Measurements from ENCODE around the gene HRC.

The HRC gene

GRCh38 chr19:49160450-49161189 is 5.4 kb upstream of the HRC start:
- no peak overlapping the region for H3K4me3 ChIP-seq (ENCODE audit: low read depth, low read length)

DNA sequence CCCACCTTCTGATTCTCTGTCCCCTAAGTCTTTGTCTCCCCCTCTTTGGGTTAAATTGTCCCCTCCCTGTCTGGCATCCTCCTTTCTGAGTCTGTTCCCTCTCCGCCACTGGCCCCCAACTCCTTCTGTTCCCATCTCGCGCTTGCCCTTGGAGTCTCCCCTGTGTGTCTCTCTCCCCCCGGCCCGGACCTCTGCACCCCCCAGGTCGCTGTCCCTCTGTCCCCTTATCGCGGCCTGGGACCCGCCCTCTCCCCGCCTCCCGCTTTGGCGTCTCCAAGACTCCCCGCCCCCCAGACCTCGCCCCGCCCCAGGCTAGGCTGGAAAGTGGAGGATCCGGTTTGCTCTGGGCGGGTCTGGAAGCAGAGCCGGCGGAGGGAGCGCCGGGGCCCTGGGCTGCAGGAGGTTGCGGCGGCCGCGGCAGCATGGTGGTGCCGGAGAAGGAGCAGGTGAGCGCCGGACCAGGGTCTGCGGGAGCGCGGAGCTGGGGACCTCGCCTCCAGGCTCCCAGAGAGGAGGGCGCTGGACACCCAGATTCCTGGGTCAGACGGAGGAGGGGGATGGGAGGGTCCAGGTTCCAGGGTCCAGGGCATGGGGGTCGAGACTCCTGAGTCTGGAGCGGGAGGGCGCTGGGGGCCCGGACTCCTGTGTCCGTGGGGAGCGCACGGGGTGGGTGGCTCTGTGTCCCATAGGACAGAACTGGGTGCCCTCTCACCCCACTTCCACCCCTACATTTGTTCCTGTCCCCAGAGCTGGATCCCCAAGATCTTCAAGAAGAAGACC is 2.4 kb upstream of the HRC start, which contains the start of gene TRPM4:
TRPM4 (plus strand) TSS at position 348 of the 780 bp plus-strand sequence; CDS start at position 423, 75 bp downstream.
- peak within 1 kb of the TSS; percentile 66 for H3K4me3 ChIP-seq (ENCODE audit: low read depth, low read length)

GRCh38 chr19:49155820-49156346 is 687 bp upstream of the HRC start:
- no peak overlapping the region for H3K4me3 ChIP-seq (ENCODE audit: low read depth, low read length)

DNA sequence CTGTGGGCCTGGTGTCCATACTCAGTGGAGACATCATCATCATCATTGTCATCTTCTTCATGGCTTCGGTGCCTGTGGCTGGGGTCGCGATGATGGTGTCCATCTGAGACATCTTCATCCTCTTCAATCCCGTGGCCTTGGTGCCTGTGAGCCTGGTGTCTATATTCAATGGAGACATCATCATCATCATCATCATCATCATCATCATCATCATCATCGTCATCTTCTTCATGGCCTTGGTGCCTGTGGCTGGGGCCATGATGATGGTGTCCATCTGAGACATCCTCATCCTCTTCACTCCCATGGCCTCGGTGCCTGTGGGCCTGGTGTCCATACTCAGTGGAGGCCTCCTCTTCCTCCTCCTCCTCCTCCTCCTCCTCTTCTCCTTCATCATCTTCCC is 917 bp downstream of the HRC start:
- H3K4me3 ChIP-seq (ENCODE audit: low read depth, low read length), result no peak overlapping the region

GRCh38 chr19:49153167-49153809 is 1.9 kb downstream of the HRC start:
- H3K4me3 ChIP-seq (ENCODE audit: low read depth, low read length), result no peak overlapping the region

GRCh38 chr19:49152119-49152550 is 3.1 kb downstream of the HRC start:
- no peak overlapping the region for H3K4me3 ChIP-seq (ENCODE audit: low read depth, low read length)

GRCh38 chr19:49151267-49152118 is 3.7 kb downstream of the HRC start:
- H3K4me3 ChIP-seq (ENCODE audit: low read depth, low read length), result peak overlapping the region; percentile 86

DNA sequence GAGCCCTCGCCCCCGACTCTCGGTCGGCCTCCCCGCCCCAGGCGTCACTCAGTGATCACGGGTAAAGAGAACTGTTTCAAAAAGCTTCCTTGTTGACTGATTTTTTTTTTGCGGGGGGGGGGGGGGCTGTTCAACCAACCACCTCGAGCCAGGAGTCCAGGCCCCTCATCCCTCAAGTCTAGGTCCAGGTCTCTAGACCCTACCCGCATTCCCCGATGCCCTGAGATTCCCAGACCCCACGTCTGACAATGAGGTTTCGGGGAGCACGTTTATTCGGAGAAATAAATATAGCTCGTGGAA is 4.3 kb downstream of the HRC start:
- H3K4me3 ChIP-seq (ENCODE audit: low read depth, low read length), result peak overlapping the region; percentile 86

- peak overlapping the region; percentile 86 for H3K4me3 ChIP-seq (ENCODE audit: low read depth, low read length)
Observed at GRCh38 chr19:49150106-49150943, 4.9 kb downstream of the HRC start.

- peak overlapping the region; percentile 86 for H3K4me3 ChIP-seq (ENCODE audit: low read depth, low read length)
Observed at GRCh38 chr19:49149652-49150105, 5.5 kb downstream of the HRC start.

DNA sequence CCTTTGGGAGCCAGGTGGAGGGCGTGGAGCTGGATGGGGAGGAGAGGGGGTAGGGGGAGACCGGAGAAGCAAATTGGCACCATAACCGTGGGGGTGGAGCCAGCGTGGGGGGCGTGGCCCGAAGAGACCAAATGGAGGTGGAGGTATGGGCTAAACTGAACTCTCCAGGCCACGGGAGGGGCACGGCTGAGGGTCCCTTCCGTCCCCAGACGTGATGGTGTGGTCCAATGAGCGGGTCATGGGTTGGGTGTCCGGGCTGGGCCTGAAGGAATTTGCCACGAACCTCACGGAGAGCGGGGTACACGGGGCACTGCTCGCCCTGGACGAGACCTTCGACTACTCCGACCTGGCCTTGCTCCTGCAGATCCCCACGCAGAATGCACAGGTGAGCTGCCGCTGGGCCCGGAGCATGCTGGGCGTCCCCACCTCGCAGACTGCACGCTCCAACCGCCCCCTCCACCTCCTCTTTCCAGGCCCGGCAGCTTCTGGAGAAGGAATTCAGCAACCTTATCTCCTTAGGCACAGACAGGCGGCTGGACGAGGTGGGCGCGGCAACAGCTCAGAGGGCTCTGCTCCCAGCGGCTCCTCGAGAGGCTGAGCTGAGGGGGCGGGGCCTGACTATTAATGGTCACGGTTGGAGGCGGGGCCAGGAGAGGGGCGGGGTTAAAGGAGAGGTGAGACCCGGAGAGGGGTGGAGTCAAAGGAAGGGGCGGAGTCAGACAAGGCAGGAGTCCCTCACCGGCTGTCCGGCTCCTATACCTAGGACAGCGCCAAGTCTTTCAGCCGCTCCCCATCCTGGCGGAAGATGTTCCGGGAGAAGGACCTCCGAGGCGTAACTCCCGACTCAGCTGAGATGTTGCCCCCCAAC is 6.2 kb downstream of the HRC start:
- H3K4me3 ChIP-seq (ENCODE audit: low read depth, low read length), result peak overlapping the region; percentile 86

- H3K4me3 ChIP-seq (ENCODE audit: low read depth, low read length), result peak overlapping the region; percentile 64
Observed at GRCh38 chr19:49148044-49148682, 7.0 kb downstream of the HRC start.

DNA sequence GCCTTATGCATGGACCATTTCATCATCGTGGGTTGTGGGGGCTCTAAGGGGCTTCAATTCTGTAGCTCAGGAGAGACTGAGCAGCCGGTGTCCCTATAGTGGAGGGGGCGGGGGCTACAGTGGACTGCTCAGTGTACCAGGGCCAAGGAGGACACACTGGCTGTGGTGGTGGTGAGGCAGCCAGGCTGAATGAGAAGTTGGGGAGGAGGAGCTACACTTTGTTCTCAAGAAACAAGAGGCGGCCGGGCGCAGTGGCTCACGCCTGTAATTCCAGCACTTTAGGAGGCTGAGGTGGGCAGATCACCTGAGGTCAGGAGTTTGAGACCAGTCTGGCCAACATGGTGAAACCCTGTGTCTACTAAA is 8.8 kb downstream of the HRC start:
- H3K4me3 ChIP-seq (ENCODE audit: low read depth, low read length), result peak overlapping the region; percentile 21

- H3K4me3 ChIP-seq (ENCODE audit: low read depth, low read length), result peak overlapping the region; percentile 21
Observed at GRCh38 chr19:49145573-49146407, 9.4 kb downstream of the HRC start.

- H3K4me3 ChIP-seq (ENCODE audit: low read depth, low read length), result peak overlapping the region; percentile 54
Observed at GRCh38 chr19:49142866-49143335, 12.3 kb downstream of the HRC start.

GRCh38 chr19:49141352-49141751 is 13.8 kb downstream of the HRC start:
- no peak overlapping the region for H3K4me3 ChIP-seq (ENCODE audit: low read depth, low read length)

DNA sequence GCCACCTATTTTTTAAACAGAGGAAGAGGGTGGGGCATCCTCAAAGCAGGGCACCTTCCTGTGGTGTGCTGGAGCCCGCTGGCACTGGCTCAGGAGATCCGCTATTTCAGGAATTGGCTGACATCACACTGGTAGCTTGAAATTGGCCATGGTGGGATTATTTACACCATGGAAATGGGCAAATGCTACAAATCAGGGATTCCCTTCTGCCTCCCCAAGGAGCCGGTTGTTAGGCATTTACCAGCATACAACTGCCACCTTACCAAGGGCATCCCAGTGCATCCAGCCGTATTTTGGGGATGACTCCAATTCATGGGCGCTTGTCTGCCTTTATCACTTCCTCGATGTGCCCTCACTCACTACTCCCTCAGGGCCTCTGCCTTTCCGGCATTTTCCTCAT is 14.2 kb downstream of the HRC start:
- H3K4me3 ChIP-seq (ENCODE audit: low read depth, low read length), result no peak overlapping the region

Data from iPS-11a (cell line).